ENCODE results near the gene ITCH.

DNA sequence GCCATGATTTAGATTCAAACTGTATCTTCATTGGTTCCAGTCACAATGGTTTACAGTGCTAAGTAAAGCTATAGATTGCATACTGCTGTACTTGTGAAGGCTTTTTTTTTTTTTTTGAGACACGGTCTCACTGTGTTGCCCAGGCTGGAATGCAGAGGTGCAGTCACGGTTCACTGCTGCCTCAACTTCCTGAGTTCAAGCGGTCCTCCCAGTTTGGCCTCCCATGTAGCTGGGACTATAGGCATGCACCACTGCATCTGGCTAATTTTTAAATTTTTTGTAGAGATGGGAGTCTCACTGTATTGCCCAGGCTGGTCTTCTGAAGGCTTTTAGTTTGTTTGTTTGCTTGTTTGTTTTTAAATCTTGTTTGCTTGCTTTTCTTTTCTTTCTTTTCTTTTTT is 24.9 kb downstream of the ITCH start:
- TF ChIP-seq, protein P1, sequence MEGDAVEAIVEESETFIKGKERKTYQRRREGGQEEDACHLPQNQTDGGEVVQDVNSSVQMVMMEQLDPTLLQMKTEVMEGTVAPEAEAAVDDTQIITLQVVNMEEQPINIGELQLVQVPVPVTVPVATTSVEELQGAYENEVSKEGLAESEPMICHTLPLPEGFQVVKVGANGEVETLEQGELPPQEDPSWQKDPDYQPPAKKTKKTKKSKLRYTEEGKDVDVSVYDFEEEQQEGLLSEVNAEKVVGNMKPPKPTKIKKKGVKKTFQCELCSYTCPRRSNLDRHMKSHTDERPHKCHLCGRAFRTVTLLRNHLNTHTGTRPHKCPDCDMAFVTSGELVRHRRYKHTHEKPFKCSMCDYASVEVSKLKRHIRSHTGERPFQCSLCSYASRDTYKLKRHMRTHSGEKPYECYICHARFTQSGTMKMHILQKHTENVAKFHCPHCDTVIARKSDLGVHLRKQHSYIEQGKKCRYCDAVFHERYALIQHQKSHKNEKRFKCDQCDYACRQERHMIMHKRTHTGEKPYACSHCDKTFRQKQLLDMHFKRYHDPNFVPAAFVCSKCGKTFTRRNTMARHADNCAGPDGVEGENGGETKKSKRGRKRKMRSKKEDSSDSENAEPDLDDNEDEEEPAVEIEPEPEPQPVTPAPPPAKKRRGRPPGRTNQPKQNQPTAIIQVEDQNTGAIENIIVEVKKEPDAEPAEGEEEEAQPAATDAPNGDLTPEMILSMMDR (IDR thresholded peaks at IDR 0.05; ENCODE audit: poor library complexity), result no peak
- TF ChIP-seq EZH2 (IDR thresholded peaks at IDR 0.05; ENCODE audit: borderline replicate concordance), result no peak
- no peak for TF ChIP-seq EZH2phosphoT487 (IDR thresholded peaks at IDR 0.05; ENCODE audit: low read depth, severe bottlenecking, unreplicated experiment)
